ENCODE data around the gene ARAP3. TPM values are rescaled to one million over a fixed set of nuclear protein-coding genes. Genes with fewer than 3 reads are reported as not detected.

ARAP3 gene
- total RNA-seq, 1 donor from 2014 or later: 239 TPM

- Mint-ChIP-seq H3K27me3 (ENCODE audit: unreplicated experiment) (peaks cover 3% of the 10 kb centered on the region), H3K27ac (ENCODE audit: unreplicated experiment) (no peak overlapping the region), H3K36me3 (ENCODE audit: low read depth, unreplicated experiment) (no peaks in the 10 kb centered on the region), H3K4me3 (ENCODE audit: unreplicated experiment) (peak overlapping the region; percentile 60), H3K9me3 (ENCODE audit: unreplicated experiment) (no peaks in the 10 kb centered on the region), H3K4me1 (ENCODE audit: unreplicated experiment) (peaks cover 10% of the 10 kb centered on the region)
- TF ChIP-seq CTCF (IDR thresholded peaks at IDR 0.05; ENCODE audit: unreplicated experiment): no peak
- DNase-seq (ENCODE audit: low spot score): no peak
Measured at GRCh38 chr5:141707510-141707909, 25.5 kb upstream of the ARAP3 start.

GRCh38 chr5:141706121-141706520, 24.1 kb upstream of the ARAP3 start:
- no peaks in the 10 kb centered on the region for H3K9me3 Mint-ChIP-seq (ENCODE audit: unreplicated experiment)
- H3K4me1 Mint-ChIP-seq (ENCODE audit: unreplicated experiment): peaks cover 10% of the 10 kb centered on the region
- TF ChIP-seq CTCF (IDR thresholded peaks at IDR 0.05; ENCODE audit: unreplicated experiment): no peak
- H3K27ac Mint-ChIP-seq (ENCODE audit: unreplicated experiment): no peak overlapping the region
- no peak overlapping the region for H3K4me3 Mint-ChIP-seq (ENCODE audit: unreplicated experiment)
- no peaks in the 10 kb centered on the region for H3K36me3 Mint-ChIP-seq (ENCODE audit: low read depth, unreplicated experiment)
- H3K27me3 Mint-ChIP-seq (ENCODE audit: unreplicated experiment): peaks cover 3% of the 10 kb centered on the region
- no peak for DNase-seq (ENCODE audit: low spot score)

GRCh38 chr5:141705469-141705868, 23.4 kb upstream of the ARAP3 start:
- no peak for TF ChIP-seq CTCF (IDR thresholded peaks at IDR 0.05; ENCODE audit: unreplicated experiment)
- peaks cover 10% of the 10 kb centered on the region for H3K4me1 Mint-ChIP-seq (ENCODE audit: unreplicated experiment)
- no peak for DNase-seq (ENCODE audit: low spot score)
- H3K27ac Mint-ChIP-seq (ENCODE audit: unreplicated experiment): no peak overlapping the region
- no peak overlapping the region for H3K4me3 Mint-ChIP-seq (ENCODE audit: unreplicated experiment)
- H3K36me3 Mint-ChIP-seq (ENCODE audit: low read depth, unreplicated experiment): no peaks in the 10 kb centered on the region
- peaks cover 3% of the 10 kb centered on the region for H3K27me3 Mint-ChIP-seq (ENCODE audit: unreplicated experiment)
- H3K9me3 Mint-ChIP-seq (ENCODE audit: unreplicated experiment): no peaks in the 10 kb centered on the region

GRCh38 chr5:141704782-141705297, 22.8 kb upstream of the ARAP3 start:
- H3K27ac Mint-ChIP-seq (ENCODE audit: unreplicated experiment): no peak overlapping the region
- peaks cover 10% of the 10 kb centered on the region for H3K4me1 Mint-ChIP-seq (ENCODE audit: unreplicated experiment)
- DNase-seq (ENCODE audit: low spot score): no peak
- H3K4me3 Mint-ChIP-seq (ENCODE audit: unreplicated experiment): no peak overlapping the region
- no peak for TF ChIP-seq CTCF (IDR thresholded peaks at IDR 0.05; ENCODE audit: unreplicated experiment)
- H3K36me3 Mint-ChIP-seq (ENCODE audit: low read depth, unreplicated experiment): no peaks in the 10 kb centered on the region
- no peaks in the 10 kb centered on the region for H3K9me3 Mint-ChIP-seq (ENCODE audit: unreplicated experiment)
- peaks cover 3% of the 10 kb centered on the region for H3K27me3 Mint-ChIP-seq (ENCODE audit: unreplicated experiment)

- DNase-seq (ENCODE audit: low spot score): no peak
- peak overlapping the region; percentile 89 for H3K4me3 Mint-ChIP-seq (ENCODE audit: unreplicated experiment)
- H3K27ac Mint-ChIP-seq (ENCODE audit: unreplicated experiment): no peak overlapping the region
- no peaks in the 10 kb centered on the region for H3K36me3 Mint-ChIP-seq (ENCODE audit: low read depth, unreplicated experiment)
- H3K9me3 Mint-ChIP-seq (ENCODE audit: unreplicated experiment): no peaks in the 10 kb centered on the region
- H3K4me1 Mint-ChIP-seq (ENCODE audit: unreplicated experiment): peaks cover 10% of the 10 kb centered on the region
- TF ChIP-seq CTCF (IDR thresholded peaks at IDR 0.05; ENCODE audit: unreplicated experiment): no peak
- peaks cover 5% of the 10 kb centered on the region for H3K27me3 Mint-ChIP-seq (ENCODE audit: unreplicated experiment)
Measured at GRCh38 chr5:141703133-141703561, 21.1 kb upstream of the ARAP3 start.

Data from endothelial cell (in vitro differentiated cells).